IMR-90 (cell line): ENCODE data around the gene DCAF5. TPM values are rescaled to one million over a fixed set of nuclear protein-coding genes. Genes with fewer than 3 reads are reported as not detected.

Experiments
- ATAC-seq: fragments of 200-7000 bp; cut with Tn5 transposase; 2 replicates; pipeline ENCODE4 v1.9.1; 2020; ENCODE audit warnings: low read depth, mild to moderate bottlenecking, moderate library complexity
- BruUV-seq: library from RNA; stranded (reverse); fragments of 400-500 nt; replicated peaks from 2 replicates; lab custom pipeline; 2021; lab: Mats Ljungman, UMichigan
- CTCF ChIA-PET: fragments of 300-600 bp; formaldehyde crosslinking; extraction: SDS; loops from one replicate; lab custom pipeline; 2021; ENCODE audit warnings: antibody characterized with exemption; lab: Yijun Ruan, JAX
- POLR2A ChIA-PET: fragments of 300-600 bp; sonication (Branson Sonifier 250); formaldehyde crosslinking; loops from one replicate; lab custom pipeline; 2022; ENCODE audit warnings: antibody characterized with exemption; ENCODE audit not compliant: unreplicated experiment; lab: Charles Lee
- DNase-seq: peaks from one replicate; pipeline ENCODE4 v3.0.0; 2013
- H2AFZ ChIP-seq: replicated peaks from 2 replicates; pipeline ENCODE3; 2013; ENCODE audit warnings: low read length, mild to moderate bottlenecking; ENCODE audit not compliant: poor library complexity
- H2AK5ac ChIP-seq: 2 replicates; pipeline ENCODE4 v1.6.1; 2013; ENCODE audit warnings: low read depth, low read length, inconsistent platforms
- H2AK9ac ChIP-seq: replicated peaks from 2 replicates; pipeline ENCODE3; 2013; ENCODE audit warnings: mild to moderate bottlenecking, low read depth, low read length, moderate library complexity; ENCODE audit not compliant: poor library complexity
- H2BK120ac ChIP-seq: 2 replicates; pipeline ENCODE4 v1.6.1; 2013; ENCODE audit warnings: low read depth, low read length, inconsistent platforms
- H2BK15ac ChIP-seq: 3 replicates; pipeline ENCODE4 v1.6.1; 2013; ENCODE audit warnings: low read depth, low read length, inconsistent platforms
- H2BK20ac ChIP-seq: 2 replicates; pipeline ENCODE4 v1.6.1; 2013; ENCODE audit warnings: low read depth, mild to moderate bottlenecking, inconsistent platforms, low read length, moderate library complexity
- H2BK5ac ChIP-seq: 2 replicates; pipeline ENCODE4 v1.6.1; 2013; ENCODE audit warnings: mild to moderate bottlenecking, low read depth, low read length, inconsistent platforms; ENCODE audit not compliant: poor library complexity, severe bottlenecking
- H3K14ac ChIP-seq: replicated peaks from 2 replicates; pipeline ENCODE4 v1.6.1; 2013; ENCODE audit warnings: low read depth, low read length, inconsistent platforms
- H3K18ac ChIP-seq: 2 replicates; pipeline ENCODE4 v1.6.1; 2013; ENCODE audit warnings: low read depth, low read length, control low read depth
- H3K23ac ChIP-seq: 2 replicates; pipeline ENCODE4 v1.6.1; 2013; ENCODE audit warnings: low read depth, low read length, inconsistent platforms
- H3K27ac ChIP-seq: 2 replicates; pipeline ENCODE4 v1.5.1; 2013; ENCODE audit warnings: mild to moderate bottlenecking, control low read depth, low read length; ENCODE audit not compliant: insufficient read depth
- H3K27me3 ChIP-seq: 2 replicates; pipeline ENCODE4 v1.6.1; 2013; ENCODE audit warnings: low read length; ENCODE audit not compliant: control insufficient read depth, insufficient read depth
- H3K36me3 ChIP-seq: 2 replicates; pipeline ENCODE4 v1.6.1; 2013; ENCODE audit warnings: low read length, mixed read lengths; ENCODE audit not compliant: control insufficient read depth, insufficient read depth
- H3K4ac ChIP-seq: 2 replicates; pipeline ENCODE4 v1.6.1; 2013; ENCODE audit warnings: low read depth, low read length, inconsistent platforms
- H3K4me1 ChIP-seq: 2 replicates; pipeline ENCODE4 v1.6.1; 2013; ENCODE audit warnings: low read length, mixed read lengths; ENCODE audit not compliant: control insufficient read depth, insufficient read depth
- H3K4me2 ChIP-seq: 2 replicates; pipeline ENCODE4 v1.6.1; 2013; ENCODE audit warnings: low read depth, mild to moderate bottlenecking, control low read depth, low read length, moderate library complexity
- H3K4me3 ChIP-seq: 2 replicates; pipeline ENCODE4 v1.5.1; 2013; ENCODE audit warnings: low read depth, mild to moderate bottlenecking, control low read depth, low read length, moderate library complexity; ENCODE audit not compliant: insufficient read depth
- H3K56ac ChIP-seq: 2 replicates; pipeline ENCODE4 v1.6.1; 2013; ENCODE audit warnings: low read length, inconsistent platforms; ENCODE audit not compliant: insufficient read depth; ENCODE audit errors: extremely low read depth
- H3K79me1 ChIP-seq, 2 experiments: 2 replicates each; pipeline ENCODE4 v1.6.1; 2013; ENCODE audit warnings: low read length in 2 of 2, inconsistent platforms in 1 of 2, low read depth in 1 of 2
- H3K9ac ChIP-seq: 2 replicates; pipeline ENCODE4 v1.6.1; 2013; ENCODE audit warnings: low read depth, low read length, control low read depth
- H3K9me1 ChIP-seq: 2 replicates; pipeline ENCODE4 v1.6.1; 2013; ENCODE audit warnings: low read length, inconsistent platforms; ENCODE audit not compliant: insufficient read depth
- H3K9me3 ChIP-seq: 2 replicates; pipeline ENCODE4 v1.6.1; 2013; ENCODE audit warnings: low read length; ENCODE audit not compliant: control insufficient read depth, insufficient read depth
- H4K20me1 ChIP-seq: 2 replicates; pipeline ENCODE4 v1.6.1; 2013; ENCODE audit warnings: low read length, inconsistent platforms; ENCODE audit not compliant: insufficient read depth
- H4K5ac ChIP-seq: 2 replicates; pipeline ENCODE4 v1.6.1; 2013; ENCODE audit warnings: mild to moderate bottlenecking, low read depth, low read length, control low read depth
- H4K8ac ChIP-seq, 2 experiments: 2 replicates each; pipeline ENCODE4 v1.6.1; 2013; ENCODE audit warnings: low read depth in 2 of 2, low read length in 2 of 2, control low read depth in 1 of 2, inconsistent platforms in 1 of 2
- H4K91ac ChIP-seq: 2 replicates; pipeline ENCODE4 v1.6.1; 2013; ENCODE audit warnings: low read depth, low read length, inconsistent platforms; ENCODE audit not compliant: insufficient read depth
- FOS ChIP-seq: fragments of 150-350 bp; IDR thresholded peaks from 2 replicates; pipeline ENCODE4 v1.6.1; 2016; ENCODE audit warnings: low read depth, low read length
- MAFK ChIP-seq: IDR thresholded peaks from 2 replicates; pipeline ENCODE4 v1.6.1; 2012; ENCODE audit warnings: low read depth, low read length, improper control_type of control experiment
- WGBS, 2 experiments: methylation state at CpG; one replicate each; pipeline versions ENCODE4 v1.1.5 to v1.1.7; 2013; ENCODE audit warnings: missing lambda C conversion rate in 2 of 2; ENCODE audit not compliant: insufficient read length in 1 of 2; ENCODE audit errors: extremely low coverage in 2 of 2; 5-methylcytosine and 5-hydroxymethylcytosine counted together
- dilution Hi-C: fragments of 300-500 bp; cut with HindIII; formaldehyde crosslinking; loops from one replicate; pipeline ENCODE4 v1.14.3; 2018; ENCODE audit warnings: low sequenced_read_pairs; ENCODE audit not compliant: unreplicated experiment
- in situ Hi-C: fragments of 300-500 bp; cut with MboI; formaldehyde crosslinking; loops from 3 replicates; pipeline ENCODE4 v1.14.3; 2019; ENCODE audit warnings: low sequenced_read_pairs, inconsistent platforms, mixed read lengths
- intact Hi-C: fragments of 100-400 bp; cut with micrococcal nuclease; formaldehyde crosslinking; loops from 2 replicates; pipeline ENCODE4 v1.10.0; 2022
- polyA plus RNA-seq, 3 experiments: library from polyadenylated mRNA; depleted of rRNA; stranded (reverse); fragments of >200 nt; gene quantifications; 2 replicates each; pipeline ENCODE4 v1.2.3, GENCODE V29; 2012; ENCODE audit warnings: low replicate concordance in 1 of 3
- total RNA-seq: library from RNA; depleted of rRNA; stranded (reverse); fragments of >200 nt; gene quantifications from 2 replicates; pipeline ENCODE4 v1.2.3, GENCODE V29; 2012

DCAF5 gene
- total and polyA plus RNA-seq, 2 of the 4 experiments (the other 2 are of a cell fraction), result 17.6 to 30.4 TPM

- TF ChIP-seq FOS, result no peak
Observed at GRCh38 chr14:69117020-69117767, 35.7 kb downstream of the DCAF5 start (continued).

- no peak overlapping the region for H2BK120ac ChIP-seq
- no peak overlapping the region for H3K4ac ChIP-seq
- H2BK20ac ChIP-seq, result no peak overlapping the region
- CTCF ChIA-PET, result interaction anchor here (1.2 kb wide), 1 partner anchor 14 kb away, joined by 3 read pairs; no protein-coding TSS in a partner anchor
- no peaks in the 10 kb centered on the region for H3K4me1 ChIP-seq
- no peak overlapping the region for H2BK15ac ChIP-seq
- H2AK5ac ChIP-seq, result no peak overlapping the region
- dilution Hi-C loops (no loop called here), in situ Hi-C loops (loop anchor here (25.0 kb wide), 1 partner anchor 1228 kb away; no protein-coding TSS in a partner anchor), intact Hi-C loops (no loop called here)
- H3K56ac ChIP-seq, result no peak overlapping the region
- ATAC-seq, result no peak
- no peak overlapping the region for H3K9ac ChIP-seq
- no peak overlapping the region for H2BK5ac ChIP-seq
- peaks cover 19% of the 10 kb centered on the region in 2 experiments for H3K79me1 ChIP-seq
- DNase-seq, result no peak
- TF ChIP-seq FOS, result no peak
- TF ChIP-seq MAFK, result peak; percentile 67
- H4K8ac ChIP-seq, result no peak overlapping the region
- H3K14ac ChIP-seq, result no peak overlapping the region
- peaks cover 9% of the 10 kb centered on the region; the same call in 1 of the 2 replicates for H4K20me1 ChIP-seq
- no peak overlapping the region for H4K5ac ChIP-seq
- no peak overlapping the region for H3K27ac ChIP-seq
- POLR2A ChIA-PET, result no interaction called here
- no peaks in the 10 kb centered on the region for H3K9me3 ChIP-seq
- H2AFZ ChIP-seq, result no peak overlapping the region
- H3K18ac ChIP-seq, result no peak overlapping the region
- no peak overlapping the region for H3K23ac ChIP-seq
- H3K36me3 ChIP-seq, result peaks cover 25% of the 10 kb centered on the region
- BruUV-seq, result no TSS peak
- no peak overlapping the region for H2AK9ac ChIP-seq
- no peaks in the 10 kb centered on the region for H3K27me3 ChIP-seq
- WGBS, 2 experiments, result 80% methylated on average over 1 of the region's 3 CpGs; no CpG with 5 or more reads in 1 of the 2 experiments
- H3K9me1 ChIP-seq, result peaks cover 3% of the 10 kb centered on the region; the same call in 1 of the 2 replicates
- no peak overlapping the region for H4K91ac ChIP-seq
- no peak overlapping the region for H3K4me2 ChIP-seq
- no peak overlapping the region for H3K4me3 ChIP-seq
Observed at GRCh38 chr14:69115407-69116185, 37.3 kb downstream of the DCAF5 start.
